ENCODE results near the gene SERPINA10.

DNA sequence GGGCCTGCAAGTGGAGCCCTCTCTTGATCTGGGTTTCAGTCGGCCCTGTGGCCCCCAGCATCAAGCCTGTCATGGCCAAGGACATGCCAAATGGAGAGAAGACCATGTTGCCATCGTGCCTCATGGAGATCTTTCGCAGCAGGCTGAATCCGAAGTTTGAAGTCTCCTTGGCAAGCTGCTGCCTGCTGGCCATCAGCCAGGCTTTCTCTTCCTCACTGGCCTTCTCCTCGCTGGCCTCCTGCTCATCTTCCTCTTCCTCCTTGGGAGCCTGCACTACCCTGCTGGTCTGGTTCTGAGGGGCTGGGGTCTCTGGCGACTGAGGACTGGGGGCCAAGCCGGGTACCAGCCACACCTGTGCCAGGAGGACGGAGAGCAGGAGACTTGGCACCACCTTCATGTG, 2.9 kb downstream of the SERPINA10 start:
- TF ChIP-seq, protein P1, sequence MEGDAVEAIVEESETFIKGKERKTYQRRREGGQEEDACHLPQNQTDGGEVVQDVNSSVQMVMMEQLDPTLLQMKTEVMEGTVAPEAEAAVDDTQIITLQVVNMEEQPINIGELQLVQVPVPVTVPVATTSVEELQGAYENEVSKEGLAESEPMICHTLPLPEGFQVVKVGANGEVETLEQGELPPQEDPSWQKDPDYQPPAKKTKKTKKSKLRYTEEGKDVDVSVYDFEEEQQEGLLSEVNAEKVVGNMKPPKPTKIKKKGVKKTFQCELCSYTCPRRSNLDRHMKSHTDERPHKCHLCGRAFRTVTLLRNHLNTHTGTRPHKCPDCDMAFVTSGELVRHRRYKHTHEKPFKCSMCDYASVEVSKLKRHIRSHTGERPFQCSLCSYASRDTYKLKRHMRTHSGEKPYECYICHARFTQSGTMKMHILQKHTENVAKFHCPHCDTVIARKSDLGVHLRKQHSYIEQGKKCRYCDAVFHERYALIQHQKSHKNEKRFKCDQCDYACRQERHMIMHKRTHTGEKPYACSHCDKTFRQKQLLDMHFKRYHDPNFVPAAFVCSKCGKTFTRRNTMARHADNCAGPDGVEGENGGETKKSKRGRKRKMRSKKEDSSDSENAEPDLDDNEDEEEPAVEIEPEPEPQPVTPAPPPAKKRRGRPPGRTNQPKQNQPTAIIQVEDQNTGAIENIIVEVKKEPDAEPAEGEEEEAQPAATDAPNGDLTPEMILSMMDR (conservative IDR thresholded peaks at IDR 0.05; ENCODE audit: low read depth in 2 of 2), result no peak
- no peak for TF ChIP-seq REST (IDR thresholded peaks at IDR 0.05; ENCODE audit: unreplicated experiment)
- no peak for TF ChIP-seq ZNF331 (CRISPR knock-in tag; IDR thresholded peaks at IDR 0.05; ENCODE audit: low read depth)
- TF ChIP-seq POLR2AphosphoS5 (IDR thresholded peaks at IDR 0.05; ENCODE audit: low read depth), result no peak
- TF ChIP-seq STAT1 (IDR thresholded peaks at IDR 0.05; ENCODE audit: unreplicated experiment), result no peak
- no peak for TF ChIP-seq EZH2 (IDR thresholded peaks at IDR 0.05; ENCODE audit: low read depth, unreplicated experiment)
- no peak for TF ChIP-seq EZH2phosphoT487 (IDR thresholded peaks at IDR 0.05; ENCODE audit: unreplicated experiment)

Measured in GM23338 (cell line).